GM12878 (cell line): Measurements from ENCODE around the gene FOSL1. TPM values are rescaled to one million over a fixed set of nuclear protein-coding genes. Genes with fewer than 3 reads are reported as not detected.

Experiments used
- BHLHE40 ChIP-seq, 2 experiments: fragments of 450-650 bp in 1 of 2; IDR thresholded peaks; 2 replicates each; pipeline ENCODE4 v1.6.1; 2011 to 2017; ENCODE audit warnings: low read depth in 2 of 2, borderline replicate concordance in 1 of 2, improper control_type of control experiment in 1 of 2, low read length in 1 of 2, mild to moderate bottlenecking in 1 of 2
- BRCA1 ChIP-seq: IDR thresholded peaks from 2 replicates; pipeline ENCODE4 v1.6.1; 2011; ENCODE audit warnings: low read depth, low read length, improper control_type of control experiment
- CBX5 ChIP-seq: sonication (generic); IDR thresholded peaks from 2 replicates; pipeline ENCODE4 v1.6.1; 2016; ENCODE audit warnings: low read depth, moderate library complexity, mild to moderate bottlenecking, inconsistent platforms
- JUND ChIP-seq: IDR thresholded peaks from 2 replicates; pipeline ENCODE4 v1.6.1; 2012; ENCODE audit warnings: low read depth, mild to moderate bottlenecking, low read length, improper control_type of control experiment, moderate library complexity
- KDM1A ChIP-seq: fragments of 200-600 bp; sonication (generic); IDR thresholded peaks from 2 replicates; pipeline ENCODE4 v1.6.1; 2016; ENCODE audit warnings: borderline replicate concordance
- MYB ChIP-seq: fragments of 150-350 bp; IDR thresholded peaks from 2 replicates; pipeline ENCODE4 v1.6.1; 2014; ENCODE audit warnings: mild to moderate bottlenecking, low read depth, low read length, borderline replicate concordance
- NR2F1 ChIP-seq: fragments of 450-650 bp; conservative IDR thresholded peaks from 2 replicates; pipeline ENCODE4 v1.6.1; 2017; ENCODE audit warnings: mild to moderate bottlenecking
- POLR2AphosphoS2 ChIP-seq: IDR thresholded peaks from 2 replicates; pipeline ENCODE4 v1.6.1; 2011; ENCODE audit warnings: low read depth, mild to moderate bottlenecking, low read length, improper control_type of control experiment, moderate library complexity
- RFX5 ChIP-seq: IDR thresholded peaks from 2 replicates; pipeline ENCODE4 v1.6.1; 2011; ENCODE audit warnings: low read depth, low read length, improper control_type of control experiment
- SP1 ChIP-seq: IDR thresholded peaks from one replicate; pipeline ENCODE4 v1.6.1; 2011; ENCODE audit warnings: low read depth, low read length
- SPI1 ChIP-seq: IDR thresholded peaks from 2 replicates; pipeline ENCODE4 v1.6.1; 2011; ENCODE audit warnings: low read depth, mild to moderate bottlenecking, low read length, moderate library complexity, borderline replicate concordance; ENCODE audit not compliant: insufficient read depth
- YBX1 ChIP-seq: fragments of 450-650 bp; IDR thresholded peaks from 2 replicates; pipeline ENCODE4 v1.6.1; 2016; ENCODE audit warnings: antibody characterized with exemption
- polyA plus RNA-seq, 11 experiments: library from polyadenylated mRNA; depleted of rRNA in 4 of 11; unstranded in 6 of 11; stranded (reverse) in 5 of 11; fragments of >200 nt; fragmentation: Nextera tagmentation in 4 of 11; fragmentation: Illumina TruSeq in 1 of 11; extraction: Ambion mirVana in 4 of 11; extraction: Trizol in 1 of 11; gene quantifications; 1 replicate in 1 of 11; 2 replicates in 10 of 11; pipeline versions ENCODE4 v1.2.1 to v1.2.3, GENCODE V29; 2011 to 2016; ENCODE audit warnings: inconsistent platforms in 2 of 11, missing spikeins in 2 of 11, low read depth in 1 of 11
- total RNA-seq, 4 experiments: library from RNA; depleted of rRNA in 3 of 4; stranded (reverse); fragments of >200 nt in 3 of 4; fragmentation: Illumina TruSeq in 1 of 4; extraction: Trizol in 1 of 4; gene quantifications; 2 replicates each; pipeline versions ENCODE4 v1.2.1 to v1.2.3, GENCODE V29; 2013 to 2021
- TF ChIP-seq, protein P1 (sequence below): fragments of 150-350 bp; IDR thresholded peaks from 2 replicates; pipeline ENCODE4 v1.6.1; 2016; ENCODE audit warnings: low read depth, low read length
- TF ChIP-seq, protein P2 (sequence below): fragments of 450-650 bp; IDR thresholded peaks from 2 replicates; pipeline ENCODE4 v1.6.1; 2017; ENCODE audit warnings: mild to moderate bottlenecking, moderate library complexity
- TF ChIP-seq, protein P3 (sequence below): IDR thresholded peaks from 2 replicates; pipeline ENCODE4 v1.6.1; 2012; ENCODE audit warnings: mild to moderate bottlenecking, low read depth, low read length

FOSL1 gene
- total and polyA plus RNA-seq, 10 of the 15 experiments (the other 5 are each of a cell fraction or from before 2014, with no cell fraction given): 0.82 to 5.4 (median 2.1) TPM

- TF ChIP-seq CBX5: no peak
- TF ChIP-seq SP1: peak; percentile 11
- TF ChIP-seq YBX1: no peak
- TF ChIP-seq KDM1A: no peak
- no peak; the same call in 1 of the 2 replicates for TF ChIP-seq RFX5
- peak in 1 of 2 experiments; percentile 55; a peak in 2 of 4 replicates for TF ChIP-seq BHLHE40 (IDR thresholded peaks at IDR 0.05; ENCODE audit: borderline replicate concordance in 1 of 2, low read depth in 2 of 2, low read length in 1 of 2)
- no peak for TF ChIP-seq BRCA1
- TF ChIP-seq NR2F1: peak; percentile 72
- peak; percentile 99 for TF ChIP-seq POLR2AphosphoS2
- TF ChIP-seq, protein P1, sequence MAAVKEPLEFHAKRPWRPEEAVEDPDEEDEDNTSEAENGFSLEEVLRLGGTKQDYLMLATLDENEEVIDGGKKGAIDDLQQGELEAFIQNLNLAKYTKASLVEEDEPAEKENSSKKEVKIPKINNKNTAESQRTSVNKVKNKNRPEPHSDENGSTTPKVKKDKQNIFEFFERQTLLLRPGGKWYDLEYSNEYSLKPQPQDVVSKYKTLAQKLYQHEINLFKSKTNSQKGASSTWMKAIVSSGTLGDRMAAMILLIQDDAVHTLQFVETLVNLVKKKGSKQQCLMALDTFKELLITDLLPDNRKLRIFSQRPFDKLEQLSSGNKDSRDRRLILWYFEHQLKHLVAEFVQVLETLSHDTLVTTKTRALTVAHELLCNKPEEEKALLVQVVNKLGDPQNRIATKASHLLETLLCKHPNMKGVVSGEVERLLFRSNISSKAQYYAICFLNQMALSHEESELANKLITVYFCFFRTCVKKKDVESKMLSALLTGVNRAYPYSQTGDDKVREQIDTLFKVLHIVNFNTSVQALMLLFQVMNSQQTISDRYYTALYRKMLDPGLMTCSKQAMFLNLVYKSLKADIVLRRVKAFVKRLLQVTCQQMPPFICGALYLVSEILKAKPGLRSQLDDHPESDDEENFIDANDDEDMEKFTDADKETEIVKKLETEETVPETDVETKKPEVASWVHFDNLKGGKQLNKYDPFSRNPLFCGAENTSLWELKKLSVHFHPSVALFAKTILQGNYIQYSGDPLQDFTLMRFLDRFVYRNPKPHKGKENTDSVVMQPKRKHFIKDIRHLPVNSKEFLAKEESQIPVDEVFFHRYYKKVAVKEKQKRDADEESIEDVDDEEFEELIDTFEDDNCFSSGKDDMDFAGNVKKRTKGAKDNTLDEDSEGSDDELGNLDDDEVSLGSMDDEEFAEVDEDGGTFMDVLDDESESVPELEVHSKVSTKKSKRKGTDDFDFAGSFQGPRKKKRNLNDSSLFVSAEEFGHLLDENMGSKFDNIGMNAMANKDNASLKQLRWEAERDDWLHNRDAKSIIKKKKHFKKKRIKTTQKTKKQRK: no peak
- TF ChIP-seq SPI1: no peak
- no peak for TF ChIP-seq MYB
- TF ChIP-seq, protein P2, sequence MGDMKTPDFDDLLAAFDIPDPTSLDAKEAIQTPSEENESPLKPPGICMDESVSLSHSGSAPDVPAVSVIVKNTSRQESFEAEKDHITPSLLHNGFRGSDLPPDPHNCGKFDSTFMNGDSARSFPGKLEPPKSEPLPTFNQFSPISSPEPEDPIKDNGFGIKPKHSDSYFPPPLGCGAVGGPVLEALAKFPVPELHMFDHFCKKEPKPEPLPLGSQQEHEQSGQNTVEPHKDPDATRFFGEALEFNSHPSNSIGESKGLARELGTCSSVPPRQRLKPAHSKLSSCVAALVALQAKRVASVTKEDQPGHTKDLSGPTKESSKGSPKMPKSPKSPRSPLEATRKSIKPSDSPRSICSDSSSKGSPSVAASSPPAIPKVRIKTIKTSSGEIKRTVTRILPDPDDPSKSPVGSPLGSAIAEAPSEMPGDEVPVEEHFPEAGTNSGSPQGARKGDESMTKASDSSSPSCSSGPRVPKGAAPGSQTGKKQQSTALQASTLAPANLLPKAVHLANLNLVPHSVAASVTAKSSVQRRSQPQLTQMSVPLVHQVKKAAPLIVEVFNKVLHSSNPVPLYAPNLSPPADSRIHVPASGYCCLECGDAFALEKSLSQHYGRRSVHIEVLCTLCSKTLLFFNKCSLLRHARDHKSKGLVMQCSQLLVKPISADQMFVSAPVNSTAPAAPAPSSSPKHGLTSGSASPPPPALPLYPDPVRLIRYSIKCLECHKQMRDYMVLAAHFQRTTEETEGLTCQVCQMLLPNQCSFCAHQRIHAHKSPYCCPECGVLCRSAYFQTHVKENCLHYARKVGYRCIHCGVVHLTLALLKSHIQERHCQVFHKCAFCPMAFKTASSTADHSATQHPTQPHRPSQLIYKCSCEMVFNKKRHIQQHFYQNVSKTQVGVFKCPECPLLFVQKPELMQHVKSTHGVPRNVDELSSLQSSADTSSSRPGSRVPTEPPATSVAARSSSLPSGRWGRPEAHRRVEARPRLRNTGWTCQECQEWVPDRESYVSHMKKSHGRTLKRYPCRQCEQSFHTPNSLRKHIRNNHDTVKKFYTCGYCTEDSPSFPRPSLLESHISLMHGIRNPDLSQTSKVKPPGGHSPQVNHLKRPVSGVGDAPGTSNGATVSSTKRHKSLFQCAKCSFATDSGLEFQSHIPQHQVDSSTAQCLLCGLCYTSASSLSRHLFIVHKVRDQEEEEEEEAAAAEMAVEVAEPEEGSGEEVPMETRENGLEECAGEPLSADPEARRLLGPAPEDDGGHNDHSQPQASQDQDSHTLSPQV: no peak
- TF ChIP-seq, protein P3, sequence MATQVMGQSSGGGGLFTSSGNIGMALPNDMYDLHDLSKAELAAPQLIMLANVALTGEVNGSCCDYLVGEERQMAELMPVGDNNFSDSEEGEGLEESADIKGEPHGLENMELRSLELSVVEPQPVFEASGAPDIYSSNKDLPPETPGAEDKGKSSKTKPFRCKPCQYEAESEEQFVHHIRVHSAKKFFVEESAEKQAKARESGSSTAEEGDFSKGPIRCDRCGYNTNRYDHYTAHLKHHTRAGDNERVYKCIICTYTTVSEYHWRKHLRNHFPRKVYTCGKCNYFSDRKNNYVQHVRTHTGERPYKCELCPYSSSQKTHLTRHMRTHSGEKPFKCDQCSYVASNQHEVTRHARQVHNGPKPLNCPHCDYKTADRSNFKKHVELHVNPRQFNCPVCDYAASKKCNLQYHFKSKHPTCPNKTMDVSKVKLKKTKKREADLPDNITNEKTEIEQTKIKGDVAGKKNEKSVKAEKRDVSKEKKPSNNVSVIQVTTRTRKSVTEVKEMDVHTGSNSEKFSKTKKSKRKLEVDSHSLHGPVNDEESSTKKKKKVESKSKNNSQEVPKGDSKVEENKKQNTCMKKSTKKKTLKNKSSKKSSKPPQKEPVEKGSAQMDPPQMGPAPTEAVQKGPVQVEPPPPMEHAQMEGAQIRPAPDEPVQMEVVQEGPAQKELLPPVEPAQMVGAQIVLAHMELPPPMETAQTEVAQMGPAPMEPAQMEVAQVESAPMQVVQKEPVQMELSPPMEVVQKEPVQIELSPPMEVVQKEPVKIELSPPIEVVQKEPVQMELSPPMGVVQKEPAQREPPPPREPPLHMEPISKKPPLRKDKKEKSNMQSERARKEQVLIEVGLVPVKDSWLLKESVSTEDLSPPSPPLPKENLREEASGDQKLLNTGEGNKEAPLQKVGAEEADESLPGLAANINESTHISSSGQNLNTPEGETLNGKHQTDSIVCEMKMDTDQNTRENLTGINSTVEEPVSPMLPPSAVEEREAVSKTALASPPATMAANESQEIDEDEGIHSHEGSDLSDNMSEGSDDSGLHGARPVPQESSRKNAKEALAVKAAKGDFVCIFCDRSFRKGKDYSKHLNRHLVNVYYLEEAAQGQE: no peak; the same call in 1 of the 2 replicates
- TF ChIP-seq JUND: 0 out of 2 replicates have a peak, but pooled peaks have one; percentile 14
Observed at GRCh38 chr11:65857853-65858680, 42.1 kb downstream of the FOSL1 start, which contains the start of gene CFL1 (continued).
